Panc1 (cell line): ENCODE data around the gene PDCL3.

Experiments
- TF ChIP-seq, protein P1 (sequence below): fragments of 450-650 bp; IDR thresholded peaks from 2 replicates; pipeline ENCODE4 v1.5.1; 2017; ENCODE audit warnings: mild to moderate bottlenecking
- TF ChIP-seq, protein P2 (sequence below), 2 experiments: IDR thresholded peaks; 2 replicates each; pipeline ENCODE4 v1.6.1; 2011 to 2012; ENCODE audit warnings: low read depth in 2 of 2, control low read depth in 1 of 2, low read length in 1 of 2, mild to moderate bottlenecking in 1 of 2, moderate library complexity in 1 of 2; ENCODE audit not compliant: insufficient read depth in 1 of 2

DNA sequence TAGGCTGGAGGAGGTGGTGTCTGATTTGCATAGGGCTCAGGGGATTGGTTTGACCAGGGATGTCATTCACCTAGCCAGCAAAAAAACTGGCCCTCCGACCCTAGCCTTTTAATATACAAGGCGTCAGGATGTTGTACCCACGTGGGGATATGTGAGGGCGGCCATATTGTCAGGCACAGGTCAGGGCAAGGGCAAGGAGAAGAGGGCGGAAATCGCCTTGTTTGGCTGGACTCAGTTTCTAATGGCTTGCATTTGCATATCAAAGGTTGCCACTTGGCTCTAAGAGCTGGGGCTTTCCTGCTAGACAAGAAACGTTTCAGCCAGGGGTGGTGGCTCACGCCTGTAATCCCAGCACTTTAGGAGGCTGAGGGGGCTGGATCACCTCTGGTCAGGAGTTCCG, 24.9 kb upstream of the PDCL3 start:
- TF ChIP-seq, protein P1, sequence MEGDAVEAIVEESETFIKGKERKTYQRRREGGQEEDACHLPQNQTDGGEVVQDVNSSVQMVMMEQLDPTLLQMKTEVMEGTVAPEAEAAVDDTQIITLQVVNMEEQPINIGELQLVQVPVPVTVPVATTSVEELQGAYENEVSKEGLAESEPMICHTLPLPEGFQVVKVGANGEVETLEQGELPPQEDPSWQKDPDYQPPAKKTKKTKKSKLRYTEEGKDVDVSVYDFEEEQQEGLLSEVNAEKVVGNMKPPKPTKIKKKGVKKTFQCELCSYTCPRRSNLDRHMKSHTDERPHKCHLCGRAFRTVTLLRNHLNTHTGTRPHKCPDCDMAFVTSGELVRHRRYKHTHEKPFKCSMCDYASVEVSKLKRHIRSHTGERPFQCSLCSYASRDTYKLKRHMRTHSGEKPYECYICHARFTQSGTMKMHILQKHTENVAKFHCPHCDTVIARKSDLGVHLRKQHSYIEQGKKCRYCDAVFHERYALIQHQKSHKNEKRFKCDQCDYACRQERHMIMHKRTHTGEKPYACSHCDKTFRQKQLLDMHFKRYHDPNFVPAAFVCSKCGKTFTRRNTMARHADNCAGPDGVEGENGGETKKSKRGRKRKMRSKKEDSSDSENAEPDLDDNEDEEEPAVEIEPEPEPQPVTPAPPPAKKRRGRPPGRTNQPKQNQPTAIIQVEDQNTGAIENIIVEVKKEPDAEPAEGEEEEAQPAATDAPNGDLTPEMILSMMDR = no peak
- TF ChIP-seq, protein P2, sequence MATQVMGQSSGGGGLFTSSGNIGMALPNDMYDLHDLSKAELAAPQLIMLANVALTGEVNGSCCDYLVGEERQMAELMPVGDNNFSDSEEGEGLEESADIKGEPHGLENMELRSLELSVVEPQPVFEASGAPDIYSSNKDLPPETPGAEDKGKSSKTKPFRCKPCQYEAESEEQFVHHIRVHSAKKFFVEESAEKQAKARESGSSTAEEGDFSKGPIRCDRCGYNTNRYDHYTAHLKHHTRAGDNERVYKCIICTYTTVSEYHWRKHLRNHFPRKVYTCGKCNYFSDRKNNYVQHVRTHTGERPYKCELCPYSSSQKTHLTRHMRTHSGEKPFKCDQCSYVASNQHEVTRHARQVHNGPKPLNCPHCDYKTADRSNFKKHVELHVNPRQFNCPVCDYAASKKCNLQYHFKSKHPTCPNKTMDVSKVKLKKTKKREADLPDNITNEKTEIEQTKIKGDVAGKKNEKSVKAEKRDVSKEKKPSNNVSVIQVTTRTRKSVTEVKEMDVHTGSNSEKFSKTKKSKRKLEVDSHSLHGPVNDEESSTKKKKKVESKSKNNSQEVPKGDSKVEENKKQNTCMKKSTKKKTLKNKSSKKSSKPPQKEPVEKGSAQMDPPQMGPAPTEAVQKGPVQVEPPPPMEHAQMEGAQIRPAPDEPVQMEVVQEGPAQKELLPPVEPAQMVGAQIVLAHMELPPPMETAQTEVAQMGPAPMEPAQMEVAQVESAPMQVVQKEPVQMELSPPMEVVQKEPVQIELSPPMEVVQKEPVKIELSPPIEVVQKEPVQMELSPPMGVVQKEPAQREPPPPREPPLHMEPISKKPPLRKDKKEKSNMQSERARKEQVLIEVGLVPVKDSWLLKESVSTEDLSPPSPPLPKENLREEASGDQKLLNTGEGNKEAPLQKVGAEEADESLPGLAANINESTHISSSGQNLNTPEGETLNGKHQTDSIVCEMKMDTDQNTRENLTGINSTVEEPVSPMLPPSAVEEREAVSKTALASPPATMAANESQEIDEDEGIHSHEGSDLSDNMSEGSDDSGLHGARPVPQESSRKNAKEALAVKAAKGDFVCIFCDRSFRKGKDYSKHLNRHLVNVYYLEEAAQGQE (IDR thresholded peaks at IDR 0.05; ENCODE audit: insufficient read depth in 1 of 2, low read depth in 2 of 2, low read length in 1 of 2) = no peak
